ENCODE results near the gene IGF2BP3. TPM values are rescaled to one million over a fixed set of nuclear protein-coding genes. Genes with fewer than 3 reads are reported as not detected.

Gene IGF2BP3
- total and polyA plus RNA-seq, 10 of the 15 experiments (the other 5 are each of a cell fraction or from before 2014, with no cell fraction given): 4.6 to 61.2 (median 36.9) TPM

- no peak overlapping the region for H3K9ac ChIP-seq (ENCODE audit: control insufficient read depth, insufficient read depth, low read length)
- H3K36me3 ChIP-seq (ENCODE audit: control insufficient read depth in 2 of 2, insufficient read depth in 2 of 2, low read length in 1 of 2): peaks cover 0 to 8% of the 10 kb centered on the region in 2 experiments; a peak in 1 of 4 replicates
- H4K20me1 ChIP-seq (ENCODE audit: control insufficient read depth, insufficient read depth): no peaks in the 10 kb centered on the region
- peaks cover 17% of the 10 kb centered on the region for H3K4me1 ChIP-seq (ENCODE audit: control insufficient read depth, insufficient read depth, low read length)
- no peak overlapping the region for H2AFZ ChIP-seq (ENCODE audit: control insufficient read depth, low read depth, low read length)
- intact Hi-C loops (cut with micrococcal nuclease; ENCODE audit: unreplicated experiment) (no loop called here), in situ Hi-C loops (cut with MboI) (no loop called here)
- RAD21 ChIA-PET (ENCODE audit: unreplicated experiment): interaction anchor here (0.8 to 1.2 kb wide), 5 partner anchors 20 to 92 kb away, joined by 3 to 8 read pairs (median 5); no protein-coding TSS in a partner anchor
- H3K4me3 ChIP-seq: no peak overlapping the region
- TF ChIP-seq CREM (IDR thresholded peaks at IDR 0.05; ENCODE audit: low read depth) (no peak), KDM1A (IDR thresholded peaks at IDR 0.05; ENCODE audit: borderline replicate concordance) (no peak), PAX8 (IDR thresholded peaks at IDR 0.05) (no peak), JUND (IDR thresholded peaks at IDR 0.05; ENCODE audit: low read depth, low read length) (no peak), CHD2 (IDR thresholded peaks at IDR 0.05; ENCODE audit: borderline replicate concordance, low read depth, low read length) (no peak), CREB1 (IDR thresholded peaks at IDR 0.05; ENCODE audit: low read depth) (no peak), ATF3 (IDR thresholded peaks at IDR 0.05; ENCODE audit: borderline replicate concordance, extremely low read depth, low read depth, low read length) (no peak), BACH1 (IDR thresholded peaks at IDR 0.05; ENCODE audit: borderline replicate concordance) (no peak), NBN (IDR thresholded peaks at IDR 0.05) (no peak), NFYB (IDR thresholded peaks at IDR 0.05; ENCODE audit: insufficient read depth, low read depth, low read length) (no peak), ZNF24 (IDR thresholded peaks at IDR 0.05) (no peak), ELK1 (IDR thresholded peaks at IDR 0.05; ENCODE audit: low read depth, low read length) (no peak), ZBED1 (IDR thresholded peaks at IDR 0.05; ENCODE audit: borderline replicate concordance) (no peak), GABPA (IDR thresholded peaks at IDR 0.05; ENCODE audit: low read depth) (no peak), POLR2A (IDR thresholded peaks at IDR 0.05; ENCODE audit: low read depth, low read length) (no peak), CEBPB (IDR thresholded peaks at IDR 0.05; ENCODE audit: borderline replicate concordance in 1 of 2, low read depth in 2 of 2, low read length in 2 of 2) (no peak), NR2C2 (IDR thresholded peaks at IDR 0.05; ENCODE audit: borderline replicate concordance, control insufficient read depth, insufficient read length, low read depth) (no peak), ATF7 (IDR thresholded peaks at IDR 0.05; ENCODE audit: low read depth) (no peak), MTA3 (IDR thresholded peaks at IDR 0.05; ENCODE audit: borderline replicate concordance, low read length) (no peak), PAX5 (IDR thresholded peaks at IDR 0.05; ENCODE audit: borderline replicate concordance, low read depth, low read length) (no peak)
- FAIRE-seq (no peak), DNase-seq (ENCODE audit: low read depth, low spot score) (no peak), ATAC-seq (peak; percentile 7; the same call in 2 of the 3 replicates)
- peaks cover 86% of the 10 kb centered on the region for H3K79me2 ChIP-seq (ENCODE audit: control insufficient read depth, insufficient read depth, low read length)
- POLR2A ChIA-PET: interaction anchor here (1.0 to 1.2 kb wide), 2 partner anchors 10 to 90 kb away, joined by 4 to 10 read pairs; no protein-coding TSS in a partner anchor
- BruUV-seq (replicated peaks): TSS peak; percentile 42
- 38% methylated on average over 3 of the region's 3 CpGs for WGBS (ENCODE audit: insufficient coverage, insufficient replicate concordance, low lambda C conversion rate, missing lambda C conversion rate)
- H3K27ac ChIP-seq (ENCODE audit: control insufficient read depth, insufficient read depth): 0 out of 2 replicates have a peak overlapping the region, but pooled peaks have one; percentile 54
- SMC1A ChIA-PET (ENCODE audit: uncharacterized antibody, unreplicated experiment): interaction anchor here (0.6 to 2.0 kb wide), 9 partner anchors 9 to 92 kb away, joined by 3 to 8 read pairs (median 4); no protein-coding TSS in a partner anchor
- no peaks in the 10 kb centered on the region for H3K9me3 ChIP-seq (replicated peaks; ENCODE audit: control insufficient read depth, insufficient read depth, low read length)
- CTCF ChIA-PET: interaction anchor here (0.6 to 2.2 kb wide), 4 partner anchors 8 to 95 kb away, joined by 3 to 8 read pairs (median 6); no protein-coding TSS in a partner anchor
- H3K27me3 ChIP-seq (replicated peaks in 1 of 2; ENCODE audit: control insufficient read depth in 2 of 2, insufficient read depth in 2 of 2, low read length in 1 of 2): no peaks in the 10 kb centered on the region
- no peak overlapping the region for H3K4me2 ChIP-seq (ENCODE audit: control insufficient read depth, insufficient read depth)
Measured at GRCh38 chr7:23449941-23450340, 20.4 kb downstream of the IGF2BP3 start.

Data from GM12878 (cell line).